H1 (cell line): ENCODE measurements around the gene MYLK. TPM values are rescaled to one million over a fixed set of nuclear protein-coding genes. Genes with fewer than 3 reads are reported as not detected.
"Not testable (repeated sequence)": the region's sequence is repeated elsewhere in the genome, so short reads cannot be mapped to it uniquely, and the experiment has no call there.

ENCODE experiments used
- CTCF ChIA-PET: fragments of 300-600 bp; sonication (Branson Sonifier 250); formaldehyde crosslinking; loops from one replicate; lab custom pipeline; 2021; ENCODE audit not compliant: partially characterized antibody; lab: Charles Lee
- POLR2A ChIA-PET: fragments of 300-600 bp; sonication (Branson Sonifier 250); formaldehyde crosslinking; loops from one replicate; lab custom pipeline; 2021; ENCODE audit warnings: inconsistent platforms; ENCODE audit not compliant: partially characterized antibody; lab: Charles Lee
- DNase-seq, 2 experiments: peaks; one replicate each; pipeline versions ENCODE4 v3.0.0 to v3.0.0-alpha.2; 2010 to 2022; ENCODE audit warnings: low spot score in 2 of 2, low read depth in 1 of 2, mixed read lengths in 1 of 2
- FAIRE-seq: peaks from 2 replicates; lab custom pipeline; 2011; peaks lifted over from hg19 to GRCh38; lab: Jason Lieb, UNC
- H2AFZ ChIP-seq: 2 replicates; pipeline ENCODE4 v1.8.1; 2012; ENCODE audit warnings: low read length, inconsistent platforms
- H2AK5ac ChIP-seq: 2 replicates; pipeline ENCODE4 v1.6.1; 2013; ENCODE audit warnings: low read depth, low read length
- H2BK120ac ChIP-seq: replicated peaks from 2 replicates; pipeline ENCODE3; 2013; ENCODE audit warnings: low read depth, low read length, inconsistent platforms
- H2BK12ac ChIP-seq: 2 replicates; pipeline ENCODE4 v1.6.1; 2013; ENCODE audit warnings: low read depth, low read length
- H2BK15ac ChIP-seq: 2 replicates; pipeline ENCODE4 v1.6.1; 2013; ENCODE audit warnings: low read length
- H2BK20ac ChIP-seq: 2 replicates; pipeline ENCODE4 v1.6.1; 2013; ENCODE audit warnings: low read length
- H2BK5ac ChIP-seq: 2 replicates; pipeline ENCODE4 v1.6.1; 2013; ENCODE audit warnings: low read depth, low read length
- H3K14ac ChIP-seq: 2 replicates; pipeline ENCODE4 v1.6.1; 2013; ENCODE audit warnings: inconsistent platforms; ENCODE audit not compliant: insufficient read length
- H3K18ac ChIP-seq: 2 replicates; pipeline ENCODE4 v1.6.1; 2013; ENCODE audit warnings: low read length; ENCODE audit errors: extremely low read depth
- H3K23ac ChIP-seq: 2 replicates; pipeline ENCODE4 v1.6.1; 2013; ENCODE audit warnings: inconsistent platforms; ENCODE audit not compliant: insufficient read length
- H3K23me2 ChIP-seq: 2 replicates; pipeline ENCODE4 v1.6.1; 2013; ENCODE audit warnings: low read depth, low read length
- H3K27ac ChIP-seq: 2 replicates; pipeline ENCODE4 v1.6.1; 2011; ENCODE audit warnings: low read depth, low read length, inconsistent platforms
- H3K27me3 ChIP-seq, 4 experiments: replicated peaks in 1 of 4; 1 replicate in 1 of 4; 2 replicates in 3 of 4; pipeline versions ENCODE4 v1.6.1 to v1.8.1; 2011 to 2013; ENCODE audit warnings: low read length in 3 of 4, mild to moderate bottlenecking in 3 of 4, inconsistent platforms in 2 of 4, mixed read lengths in 2 of 4, moderate library complexity in 1 of 4; ENCODE audit not compliant: control insufficient read depth in 3 of 4, insufficient read depth in 3 of 4; ENCODE audit errors: extremely low read depth in 1 of 4
- H3K36me3 ChIP-seq, 4 experiments: 2 replicates each; pipeline versions ENCODE4 v1.6.1 to v1.8.1; 2011 to 2013; ENCODE audit warnings: mild to moderate bottlenecking in 4 of 4, low read length in 3 of 4, moderate library complexity in 2 of 4, control low read depth in 1 of 4, inconsistent platforms in 1 of 4; ENCODE audit not compliant: insufficient read depth in 4 of 4, control insufficient read depth in 2 of 4
- H3K4ac ChIP-seq: replicated peaks from 2 replicates; pipeline ENCODE3; 2013; ENCODE audit warnings: low read length, low read depth, mixed read lengths, inconsistent platforms; ENCODE audit not compliant: insufficient read length
- H3K4me1 ChIP-seq, 4 experiments: replicated peaks in 1 of 4; 1 replicate in 1 of 4; 2 replicates in 3 of 4; pipeline versions ENCODE4 v1.6.1 to v1.8.1; 2011 to 2013; ENCODE audit warnings: low read length in 3 of 4, inconsistent platforms in 2 of 4, mixed read lengths in 1 of 4; ENCODE audit not compliant: insufficient read depth in 4 of 4, control insufficient read depth in 3 of 4
- H3K4me2 ChIP-seq, 2 experiments: 2 replicates each; pipeline versions ENCODE4 v1.6.1 to v1.8.1; 2011 to 2013; ENCODE audit warnings: low read depth in 2 of 2, low read length in 2 of 2, control low read depth in 1 of 2, inconsistent platforms in 1 of 2, mild to moderate bottlenecking in 1 of 2; ENCODE audit not compliant: insufficient read depth in 1 of 2
- H3K4me3 ChIP-seq, 4 experiments: fragments of 200-600, 300-600 bp in 1 of 4; sonication (generic), shearing (Covaris generic), sonication (Bioruptor Twin) in 1 of 4; 2 replicates each; pipeline versions ENCODE4 v1.5.1 to v1.8.1; 2011 to 2016; ENCODE audit warnings: low read length in 4 of 4, low read depth in 3 of 4, control low read depth in 2 of 4, inconsistent platforms in 2 of 4, mild to moderate bottlenecking in 2 of 4, mixed read lengths in 1 of 4, moderate library complexity in 1 of 4; ENCODE audit not compliant: insufficient read depth in 2 of 4; ENCODE audit errors: extremely low read depth in 1 of 4
- H3K56ac ChIP-seq: replicated peaks from 2 replicates; pipeline ENCODE3; 2013; ENCODE audit warnings: low read depth, mild to moderate bottlenecking, mixed read lengths, low read length, inconsistent platforms; ENCODE audit not compliant: insufficient read length
- H3K79me1 ChIP-seq: 2 replicates; pipeline ENCODE4 v1.6.1; 2013; ENCODE audit warnings: low read depth, low read length, control low read depth
- H3K79me2 ChIP-seq, 2 experiments: 2 replicates each; pipeline versions ENCODE4 v1.6.1 to v1.8.1; 2012 to 2013; ENCODE audit warnings: low read length in 2 of 2, mild to moderate bottlenecking in 2 of 2, inconsistent platforms in 1 of 2; ENCODE audit not compliant: insufficient read depth in 2 of 2, control insufficient read depth in 1 of 2
- H3K9ac ChIP-seq, 4 experiments: replicated peaks in 1 of 4; 1 replicate in 1 of 4; 2 replicates in 3 of 4; pipeline versions ENCODE4 v1.6.1 to v1.8.1; 2011 to 2013; ENCODE audit warnings: low read depth in 3 of 4, low read length in 3 of 4, control low read depth in 2 of 4, mild to moderate bottlenecking in 2 of 4, moderate library complexity in 2 of 4, inconsistent platforms in 1 of 4; ENCODE audit errors: extremely low read depth in 1 of 4
- H3K9me3 ChIP-seq, 2 experiments: 2 replicates each; pipeline versions ENCODE4 v1.6.1 to v1.8.1; 2012 to 2013; ENCODE audit warnings: mild to moderate bottlenecking in 2 of 2, moderate library complexity in 2 of 2, control low read depth in 1 of 2, inconsistent platforms in 1 of 2, low read depth in 1 of 2, low read length in 1 of 2, mixed read lengths in 1 of 2; ENCODE audit not compliant: insufficient read depth in 2 of 2
- H4K20me1 ChIP-seq, 2 experiments: replicated peaks in 1 of 2; 2 replicates each; pipeline versions ENCODE3 to v1.8.1; 2011 to 2013; ENCODE audit warnings: inconsistent platforms in 2 of 2, low read length in 2 of 2, mild to moderate bottlenecking in 1 of 2; ENCODE audit not compliant: insufficient read depth in 2 of 2, control insufficient read depth in 1 of 2
- H4K5ac ChIP-seq: 2 replicates; pipeline ENCODE4 v1.6.1; 2013; ENCODE audit warnings: low read length, low read depth, mixed read lengths, inconsistent platforms; ENCODE audit not compliant: insufficient read length
- H4K8ac ChIP-seq: 2 replicates; pipeline ENCODE4 v1.8.0; 2013; ENCODE audit warnings: mild to moderate bottlenecking, moderate library complexity, low read length, inconsistent platforms; ENCODE audit not compliant: insufficient read depth; ENCODE audit errors: extremely low read depth
- H4K91ac ChIP-seq: replicated peaks from 2 replicates; pipeline ENCODE3; 2013; ENCODE audit warnings: low read length, mixed read lengths, inconsistent platforms; ENCODE audit not compliant: insufficient read length
- NRF1 ChIP-seq: IDR thresholded peaks from 2 replicates; pipeline ENCODE4 v1.6.1; 2011; ENCODE audit warnings: mild to moderate bottlenecking, low read depth, low read length, improper control_type of control experiment
- RBBP5 ChIP-seq: IDR thresholded peaks from 2 replicates; pipeline ENCODE4 v1.7.1; 2012; ENCODE audit warnings: low read depth, mild to moderate bottlenecking, inconsistent platforms, low read length, moderate library complexity, borderline replicate concordance
- WGBS, 2 experiments: shearing (Covaris generic) in 1 of 2; methylation state at CpG; one replicate each; pipeline versions ENCODE4 v1.1.6 to v1.1.7; 2013 to 2015; ENCODE audit warnings: low lambda C conversion rate in 2 of 2, mixed read lengths in 2 of 2, inconsistent platforms in 1 of 2, low coverage in 1 of 2, missing lambda C conversion rate in 1 of 2; ENCODE audit not compliant: insufficient replicate concordance in 2 of 2, insufficient coverage in 1 of 2, insufficient read length in 1 of 2; ENCODE audit errors: extremely low coverage in 1 of 2, missing lambda C conversion rate in 1 of 2; 5-methylcytosine and 5-hydroxymethylcytosine counted together
- polyA plus RNA-seq, 7 experiments: library from polyadenylated mRNA; depleted of rRNA in 3 of 7; stranded (reverse) in 5 of 7; unstranded in 2 of 7; fragments of >200 nt in 5 of 7; fragments of 200-250 nt in 2 of 7; gene quantifications; 1 replicate in 5 of 7; 2 replicates in 1 of 7; 4 replicates in 1 of 7; pipeline versions ENCODE4 v1.2.1 to v1.2.3, GENCODE V29; 2011 to 2013; ENCODE audit warnings: missing spikeins in 2 of 7, mixed read lengths in 2 of 7
- total RNA-seq: library from RNA; stranded (reverse); fragmentation: NEBNext Ultra II Directional; extraction: Animal tissue kit (Norgen Biotek cat#: 25700); gene quantifications from 2 replicates; pipeline ENCODE4 v1.2.1, GENCODE V29; 2021
- TF ChIP-seq, protein P1 (sequence below): IDR thresholded peaks from 2 replicates; pipeline ENCODE4 v1.6.1; 2012; ENCODE audit warnings: inconsistent platforms

MYLK gene
- total and polyA plus RNA-seq, 2 of the 8 experiments (the other 6 are each of a cell fraction or from before 2014, with no cell fraction given): 11.6 to 21.3 TPM

DNA sequence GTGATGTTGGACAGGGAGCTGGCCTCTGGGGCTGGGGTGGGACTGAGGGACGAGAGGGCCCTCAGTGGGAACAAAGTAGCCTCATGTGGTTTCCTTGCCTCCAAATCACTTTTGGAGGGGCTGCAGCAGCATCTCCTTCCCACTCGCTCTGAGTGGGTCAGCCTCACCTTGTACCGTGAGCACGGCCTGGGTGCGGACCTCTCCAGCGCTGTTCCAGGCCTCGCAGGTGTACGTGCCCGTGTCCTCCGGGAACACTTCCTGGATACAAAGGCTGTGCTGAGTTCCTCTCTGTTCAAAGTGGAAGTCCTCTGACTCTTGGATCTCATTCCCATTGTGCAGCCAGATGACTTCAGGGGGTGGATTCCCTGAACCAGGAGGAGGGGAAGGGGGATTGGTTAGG is 175.6 kb downstream of the MYLK start (continued):
- TF ChIP-seq, protein P1, sequence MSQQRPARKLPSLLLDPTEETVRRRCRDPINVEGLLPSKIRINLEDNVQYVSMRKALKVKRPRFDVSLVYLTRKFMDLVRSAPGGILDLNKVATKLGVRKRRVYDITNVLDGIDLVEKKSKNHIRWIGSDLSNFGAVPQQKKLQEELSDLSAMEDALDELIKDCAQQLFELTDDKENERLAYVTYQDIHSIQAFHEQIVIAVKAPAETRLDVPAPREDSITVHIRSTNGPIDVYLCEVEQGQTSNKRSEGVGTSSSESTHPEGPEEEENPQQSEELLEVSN: no peak
- TF ChIP-seq RBBP5 (no peak), NRF1 (no peak)
- TF ChIP-seq, all 59 proteins: peak for 0

DNA sequence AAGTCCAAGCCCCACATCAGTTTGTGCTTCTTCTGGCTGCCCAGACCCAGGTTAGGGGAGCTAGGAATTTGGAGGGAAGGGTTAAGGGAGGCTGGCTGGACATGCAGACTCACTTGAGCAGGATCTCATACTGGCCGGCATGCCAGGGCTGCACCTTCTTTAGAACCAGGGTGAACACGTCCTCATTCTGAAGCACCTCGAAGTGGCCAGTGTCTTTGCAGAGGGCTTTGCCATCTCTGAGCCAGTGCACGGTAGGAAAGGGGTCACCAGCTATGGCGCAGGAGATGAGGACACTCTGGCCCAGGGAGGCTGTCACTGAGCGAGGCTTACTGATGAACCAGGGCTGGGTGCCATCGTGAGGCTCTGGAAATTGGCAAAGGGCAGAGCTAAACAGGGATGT is 176.5 kb downstream of the MYLK start:
- not testable (repeated sequence) for H3K23ac ChIP-seq, H2AFZ ChIP-seq, H3K4me1 ChIP-seq, H3K4ac ChIP-seq, H3K56ac ChIP-seq, H3K79me2 ChIP-seq, H3K9ac ChIP-seq, FAIRE-seq, H3K79me1 ChIP-seq, H2BK120ac ChIP-seq, H4K91ac ChIP-seq, H2BK15ac ChIP-seq, H2BK12ac ChIP-seq, DNase-seq, H3K9me3 ChIP-seq, H3K14ac ChIP-seq, H3K27me3 ChIP-seq, H4K8ac ChIP-seq, H3K23me2 ChIP-seq, H2AK5ac ChIP-seq, H4K20me1 ChIP-seq, H2BK5ac ChIP-seq, H3K18ac ChIP-seq, H3K4me3 ChIP-seq, H4K5ac ChIP-seq, H2BK20ac ChIP-seq, H3K27ac ChIP-seq, H3K4me2 ChIP-seq, H3K36me3 ChIP-seq
- WGBS, 2 experiments: 86% methylated on average over 7 of the region's 7 CpGs; no CpG with 5 or more reads in 1 of the 2 experiments
- ChIA-PET CTCF (interaction anchor here (0.8 to 51.6 kb wide), 5 partner anchors 9 to 54 kb away, joined by 4 to 1463 read pairs (median 14); no protein-coding TSS in a partner anchor), POLR2A (interaction anchor here (1.4 kb wide), 1 partner anchor 12 kb away, joined by 3 read pairs; no protein-coding TSS in a partner anchor)
